Measurements from ENCODE around the gene ADRB1.

ADRB1 gene

GRCh38 chr10:114073395-114074186 is 29.9 kb downstream of the ADRB1 start:
- peak; percentile 57 for DNase-seq (ENCODE audit: extremely low read depth, insufficient read length)
- Histone ChIP-seq H3K36me3 (ENCODE audit: control insufficient read depth, insufficient read depth, low read length) (no peaks in the 10 kb centered on the region), H3K4me3 (replicated peaks; ENCODE audit: low read depth, low read length) (no peak overlapping the region), H3K27me3 (replicated peaks; ENCODE audit: control insufficient read depth, insufficient read depth, low read length) (no peaks in the 10 kb centered on the region)
- TF ChIP-seq, protein P1, sequence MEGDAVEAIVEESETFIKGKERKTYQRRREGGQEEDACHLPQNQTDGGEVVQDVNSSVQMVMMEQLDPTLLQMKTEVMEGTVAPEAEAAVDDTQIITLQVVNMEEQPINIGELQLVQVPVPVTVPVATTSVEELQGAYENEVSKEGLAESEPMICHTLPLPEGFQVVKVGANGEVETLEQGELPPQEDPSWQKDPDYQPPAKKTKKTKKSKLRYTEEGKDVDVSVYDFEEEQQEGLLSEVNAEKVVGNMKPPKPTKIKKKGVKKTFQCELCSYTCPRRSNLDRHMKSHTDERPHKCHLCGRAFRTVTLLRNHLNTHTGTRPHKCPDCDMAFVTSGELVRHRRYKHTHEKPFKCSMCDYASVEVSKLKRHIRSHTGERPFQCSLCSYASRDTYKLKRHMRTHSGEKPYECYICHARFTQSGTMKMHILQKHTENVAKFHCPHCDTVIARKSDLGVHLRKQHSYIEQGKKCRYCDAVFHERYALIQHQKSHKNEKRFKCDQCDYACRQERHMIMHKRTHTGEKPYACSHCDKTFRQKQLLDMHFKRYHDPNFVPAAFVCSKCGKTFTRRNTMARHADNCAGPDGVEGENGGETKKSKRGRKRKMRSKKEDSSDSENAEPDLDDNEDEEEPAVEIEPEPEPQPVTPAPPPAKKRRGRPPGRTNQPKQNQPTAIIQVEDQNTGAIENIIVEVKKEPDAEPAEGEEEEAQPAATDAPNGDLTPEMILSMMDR (IDR thresholded peaks at IDR 0.05; ENCODE audit: insufficient read depth, low read length, poor library complexity, severe bottlenecking) = no peak

- Histone ChIP-seq H3K36me3 (ENCODE audit: control insufficient read depth, insufficient read depth, low read length) (no peaks in the 10 kb centered on the region), H3K4me3 (replicated peaks; ENCODE audit: low read depth, low read length) (no peak overlapping the region), H3K27me3 (replicated peaks; ENCODE audit: control insufficient read depth, insufficient read depth, low read length) (no peaks in the 10 kb centered on the region)
- DNase-seq (ENCODE audit: extremely low read depth, insufficient read length) = no peak
- TF ChIP-seq, protein P1 (IDR thresholded peaks at IDR 0.05; ENCODE audit: insufficient read depth, low read length, poor library complexity, severe bottlenecking) = no peak
These were observed 31.4 kb downstream of the ADRB1 start for GRCh38 chr10:114075093-114075492.

DNA sequence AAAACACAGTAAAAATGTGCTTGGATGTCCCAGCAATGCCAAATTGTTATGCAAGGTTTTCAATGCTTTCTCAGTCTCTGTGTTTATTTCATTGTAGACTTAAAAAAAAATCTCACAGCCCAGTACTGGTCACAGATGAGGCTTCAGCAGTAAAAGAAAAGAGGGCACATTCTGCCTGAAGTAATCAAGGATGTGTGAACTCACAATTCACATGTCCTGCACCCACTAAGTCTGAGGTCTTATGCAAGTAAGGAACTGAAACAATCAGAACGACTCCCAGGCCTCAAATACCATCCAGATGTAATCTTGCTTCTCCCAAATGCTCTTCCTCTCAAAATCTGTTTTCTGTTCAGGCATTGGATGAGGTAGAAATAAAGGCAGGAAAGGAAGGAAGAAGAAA is 33.7 kb downstream of the ADRB1 start:
- TF ChIP-seq, protein P1 (IDR thresholded peaks at IDR 0.05; ENCODE audit: insufficient read depth, low read length, poor library complexity, severe bottlenecking) = no peak
- DNase-seq (ENCODE audit: extremely low read depth, insufficient read length) = no peak
- H3K36me3 ChIP-seq (ENCODE audit: control insufficient read depth, insufficient read depth, low read length) = no peaks in the 10 kb centered on the region
- no peaks in the 10 kb centered on the region for H3K27me3 ChIP-seq (replicated peaks; ENCODE audit: control insufficient read depth, insufficient read depth, low read length)
- no peak overlapping the region for H3K4me3 ChIP-seq (replicated peaks; ENCODE audit: low read depth, low read length)

DNA sequence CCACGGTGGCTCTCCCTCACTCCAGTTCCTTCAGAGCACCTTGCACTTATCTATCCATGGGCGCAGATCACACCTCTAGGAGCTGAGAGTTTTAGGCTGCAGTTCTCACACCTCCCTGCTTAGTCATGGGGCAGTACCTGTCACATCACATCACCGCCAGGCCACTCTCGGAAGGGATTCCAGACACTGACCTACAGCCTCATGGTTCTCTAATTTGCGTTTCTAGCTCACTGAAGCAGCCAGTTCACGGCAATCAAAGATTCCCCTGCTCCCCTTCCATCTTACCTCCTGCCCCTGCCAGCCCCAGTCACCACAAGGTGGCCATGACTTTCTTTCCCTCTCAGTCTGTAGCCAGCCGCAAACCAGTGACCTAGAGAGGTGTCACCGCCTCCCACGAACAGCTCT is 34.2 kb downstream of the ADRB1 start:
- H3K4me3 ChIP-seq (replicated peaks; ENCODE audit: low read depth, low read length) = no peak overlapping the region

DNA sequence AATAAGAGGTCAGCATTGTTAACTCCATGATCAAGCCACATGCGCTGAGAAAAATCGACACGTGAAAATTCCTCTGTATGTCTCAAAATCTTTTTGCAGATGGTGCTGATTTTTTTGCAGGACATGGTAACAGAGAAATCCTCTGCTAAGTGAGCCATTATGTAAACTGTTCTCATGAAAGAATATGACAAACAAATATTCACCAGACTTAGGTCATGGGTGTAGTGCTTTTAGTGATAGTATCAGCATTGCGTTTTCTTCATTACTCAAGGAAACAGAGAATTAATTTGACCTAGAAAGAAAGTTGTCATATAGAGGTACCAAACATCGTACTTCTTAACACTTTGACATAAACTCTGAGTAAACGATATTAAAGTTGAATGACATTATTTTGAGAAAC is 34.7 kb downstream of the ADRB1 start:
- Histone ChIP-seq H3K4me3 (replicated peaks; ENCODE audit: low read depth, low read length) (no peak overlapping the region), H3K27me3 (replicated peaks; ENCODE audit: control insufficient read depth, insufficient read depth, low read length) (no peaks in the 10 kb centered on the region), H3K36me3 (ENCODE audit: control insufficient read depth, insufficient read depth, low read length) (no peaks in the 10 kb centered on the region)
- TF ChIP-seq, protein P1 (IDR thresholded peaks at IDR 0.05; ENCODE audit: insufficient read depth, low read length, poor library complexity, severe bottlenecking) = no peak
- DNase-seq (ENCODE audit: extremely low read depth, insufficient read length) = no peak

More for the DNA sequence above, 34.2 kb downstream of the ADRB1 start:
- DNase-seq (ENCODE audit: extremely low read depth, insufficient read length) = no peak
- Histone ChIP-seq H3K27me3 (replicated peaks; ENCODE audit: control insufficient read depth, insufficient read depth, low read length) (no peaks in the 10 kb centered on the region), H3K36me3 (ENCODE audit: control insufficient read depth, insufficient read depth, low read length) (no peaks in the 10 kb centered on the region)
- TF ChIP-seq, protein P1 (IDR thresholded peaks at IDR 0.05; ENCODE audit: insufficient read depth, low read length, poor library complexity, severe bottlenecking) = no peak

Data from GM06990 (cell line).